WERI-Rb-1 (cell line): ENCODE measurements around the gene EVI2A.
"Not testable (repeated sequence)": the region's sequence is repeated elsewhere in the genome, so short reads cannot be mapped to it uniquely, and the experiment has no call there.

Experiments used
- DNase-seq: peaks from one replicate; pipeline ENCODE4 v3.0.0-alpha.2; 2020
- H3K27ac ChIP-seq: fragments of 250-450 bp; sonication (Bioruptor Pico); 2 replicates; pipeline ENCODE4 v1.5.1; 2020; ENCODE audit warnings: mild to moderate bottlenecking, moderate library complexity
- H3K27me3 ChIP-seq: fragments of 250-450 bp; sonication (Bioruptor Pico); 2 replicates; pipeline ENCODE4 v1.5.1; 2021; ENCODE audit warnings: mild to moderate bottlenecking, low read depth, moderate library complexity; ENCODE audit not compliant: insufficient read depth, severe bottlenecking
- H3K36me3 ChIP-seq: fragments of 250-450 bp; sonication (Bioruptor Pico); 2 replicates; pipeline ENCODE4 v1.5.1; 2020; ENCODE audit warnings: mild to moderate bottlenecking, moderate library complexity
- H3K4me3 ChIP-seq: 2 replicates; pipeline ENCODE4 v1.5.1; 2011; ENCODE audit warnings: low read depth, mild to moderate bottlenecking, control low read depth, low read length
- H3K9me3 ChIP-seq: fragments of 250-450 bp; sonication (Bioruptor Pico); 2 replicates; pipeline ENCODE4 v1.5.1; 2021; ENCODE audit warnings: mild to moderate bottlenecking, moderate library complexity; ENCODE audit not compliant: severe bottlenecking
- TF ChIP-seq, protein P1 (sequence below): IDR thresholded peaks from 2 replicates; pipeline ENCODE4 v1.5.1; 2011; ENCODE audit warnings: low read depth, mild to moderate bottlenecking, control low read depth, inconsistent platforms, low read length

EVI2A gene

DNA sequence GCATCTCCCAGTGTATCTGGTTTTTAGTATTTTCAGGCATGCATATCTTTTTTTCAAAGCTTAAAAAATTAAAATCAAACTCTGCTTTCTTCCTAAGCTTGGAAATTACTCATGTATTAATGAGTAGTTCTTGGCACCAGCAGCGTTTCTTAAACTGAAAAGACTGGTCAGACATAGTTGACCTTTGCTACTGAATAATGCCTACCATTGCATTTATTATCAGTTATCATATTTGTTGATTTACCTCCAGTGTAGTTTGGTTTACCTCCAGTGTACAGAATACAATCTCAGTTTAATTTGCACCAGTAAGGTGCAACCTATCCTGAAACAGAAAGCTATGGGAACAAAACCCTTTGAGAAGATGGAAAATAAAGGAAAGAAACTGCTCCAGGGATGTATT is 34.5 kb upstream of the EVI2A start:
- Histone ChIP-seq H3K9me3 (no peaks in the 10 kb centered on the region), H3K27me3 (no peaks in the 10 kb centered on the region), H3K4me3 (no peak overlapping the region), H3K27ac (no peak overlapping the region), H3K36me3 (peaks cover 47% of the 10 kb centered on the region)
- TF ChIP-seq, protein P1, sequence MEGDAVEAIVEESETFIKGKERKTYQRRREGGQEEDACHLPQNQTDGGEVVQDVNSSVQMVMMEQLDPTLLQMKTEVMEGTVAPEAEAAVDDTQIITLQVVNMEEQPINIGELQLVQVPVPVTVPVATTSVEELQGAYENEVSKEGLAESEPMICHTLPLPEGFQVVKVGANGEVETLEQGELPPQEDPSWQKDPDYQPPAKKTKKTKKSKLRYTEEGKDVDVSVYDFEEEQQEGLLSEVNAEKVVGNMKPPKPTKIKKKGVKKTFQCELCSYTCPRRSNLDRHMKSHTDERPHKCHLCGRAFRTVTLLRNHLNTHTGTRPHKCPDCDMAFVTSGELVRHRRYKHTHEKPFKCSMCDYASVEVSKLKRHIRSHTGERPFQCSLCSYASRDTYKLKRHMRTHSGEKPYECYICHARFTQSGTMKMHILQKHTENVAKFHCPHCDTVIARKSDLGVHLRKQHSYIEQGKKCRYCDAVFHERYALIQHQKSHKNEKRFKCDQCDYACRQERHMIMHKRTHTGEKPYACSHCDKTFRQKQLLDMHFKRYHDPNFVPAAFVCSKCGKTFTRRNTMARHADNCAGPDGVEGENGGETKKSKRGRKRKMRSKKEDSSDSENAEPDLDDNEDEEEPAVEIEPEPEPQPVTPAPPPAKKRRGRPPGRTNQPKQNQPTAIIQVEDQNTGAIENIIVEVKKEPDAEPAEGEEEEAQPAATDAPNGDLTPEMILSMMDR = no peak
- DNase-seq = no peak

DNA sequence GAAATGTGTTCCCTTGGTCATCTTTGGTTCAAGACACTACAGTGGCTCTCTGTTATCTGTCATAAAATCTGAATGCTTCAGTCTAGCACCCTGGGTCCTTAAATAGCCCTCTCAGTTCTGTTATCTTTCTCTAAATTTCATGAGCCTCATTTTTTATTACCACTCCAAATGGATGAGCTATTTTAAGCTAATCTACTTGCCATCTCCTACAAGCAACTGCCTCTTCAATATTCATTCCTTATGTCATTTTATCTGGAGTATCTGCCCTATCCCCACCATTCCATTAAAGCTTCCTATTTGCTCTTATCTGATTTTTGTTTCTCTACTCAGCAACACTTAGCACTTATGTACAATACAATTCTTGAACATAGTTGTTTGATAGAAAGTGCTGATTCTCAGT is 28.0 kb upstream of the EVI2A start:
- H3K36me3 ChIP-seq = peaks cover 39% of the 10 kb centered on the region
- no peak for DNase-seq
- TF ChIP-seq, protein P1 = no peak
- no peak overlapping the region for H3K27ac ChIP-seq
- H3K9me3 ChIP-seq = no peaks in the 10 kb centered on the region
- H3K27me3 ChIP-seq = no peaks in the 10 kb centered on the region
- no peak overlapping the region for H3K4me3 ChIP-seq

DNA sequence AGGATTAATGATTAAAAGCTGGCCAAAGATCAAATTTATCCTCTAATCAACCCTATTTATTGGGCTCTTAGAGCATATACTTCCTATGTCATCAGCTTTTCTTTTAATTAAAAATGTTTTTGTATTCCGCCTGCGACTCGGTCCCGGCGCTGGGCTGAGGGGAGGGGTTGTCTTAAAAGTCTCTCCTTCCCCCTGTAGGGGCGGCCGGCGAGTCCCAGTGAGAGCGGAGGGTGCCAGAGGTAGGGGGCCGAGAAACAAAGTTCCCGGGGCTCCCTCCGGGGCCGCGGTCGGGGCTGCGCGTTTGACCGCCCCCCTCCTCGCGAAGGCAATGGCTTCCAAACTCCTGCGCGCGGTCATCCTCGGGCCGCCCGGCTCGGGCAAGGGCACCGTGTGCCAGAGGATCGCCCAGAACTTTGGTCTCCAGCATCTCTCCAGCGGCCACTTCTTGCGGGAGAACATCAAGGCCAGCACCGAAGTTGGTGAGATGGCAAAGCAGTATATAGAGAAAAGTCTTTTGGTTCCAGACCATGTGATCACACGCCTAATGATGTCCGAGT is 23.8 kb upstream of the EVI2A start:
- H3K36me3 ChIP-seq = peaks cover 44% of the 10 kb centered on the region
- not testable (repeated sequence) for DNase-seq, H3K9me3 ChIP-seq, H3K4me3 ChIP-seq, H3K27ac ChIP-seq, H3K27me3 ChIP-seq

DNA sequence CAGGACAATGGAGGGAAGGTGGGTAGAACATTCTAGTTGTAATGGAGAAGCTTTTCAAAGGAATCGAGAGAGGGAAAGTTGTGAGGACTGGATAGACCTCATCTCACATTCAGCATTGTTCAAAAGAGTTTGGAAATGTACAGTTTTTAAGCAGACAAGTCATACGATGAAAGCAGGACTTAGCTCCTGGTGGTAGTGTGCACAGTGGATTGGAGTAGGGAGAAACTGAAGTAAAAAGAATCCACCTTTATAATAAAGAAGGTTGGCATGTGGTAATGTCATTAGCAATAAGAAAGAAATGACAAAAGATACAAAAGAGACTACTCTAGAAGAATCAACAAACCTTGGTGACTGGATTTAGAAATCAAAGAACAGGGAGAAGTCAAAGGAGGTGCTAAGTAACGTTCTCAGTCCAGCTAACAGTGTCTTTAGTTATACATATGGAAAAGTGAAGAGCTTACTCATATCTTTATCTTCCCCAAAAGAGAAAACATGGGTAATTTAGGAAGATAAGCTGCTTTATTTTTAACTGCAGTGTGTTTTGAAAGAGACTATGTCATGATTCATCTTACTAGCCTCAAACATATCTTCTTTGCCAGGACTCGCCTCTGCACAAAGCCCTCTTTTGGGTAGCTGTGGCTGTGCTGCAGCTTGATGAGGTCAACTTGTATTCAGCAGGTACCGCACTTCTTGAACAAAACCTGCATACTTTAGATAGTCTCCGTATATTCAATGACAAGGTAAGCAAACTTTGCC is 18.7 kb upstream of the EVI2A start:
- Histone ChIP-seq H3K4me3 (no peak overlapping the region), H3K27me3 (no peaks in the 10 kb centered on the region), H3K36me3 (peaks cover 56% of the 10 kb centered on the region), H3K27ac (no peak overlapping the region), H3K9me3 (no peaks in the 10 kb centered on the region)
- TF ChIP-seq, protein P1 = no peak
- no peak for DNase-seq

DNA sequence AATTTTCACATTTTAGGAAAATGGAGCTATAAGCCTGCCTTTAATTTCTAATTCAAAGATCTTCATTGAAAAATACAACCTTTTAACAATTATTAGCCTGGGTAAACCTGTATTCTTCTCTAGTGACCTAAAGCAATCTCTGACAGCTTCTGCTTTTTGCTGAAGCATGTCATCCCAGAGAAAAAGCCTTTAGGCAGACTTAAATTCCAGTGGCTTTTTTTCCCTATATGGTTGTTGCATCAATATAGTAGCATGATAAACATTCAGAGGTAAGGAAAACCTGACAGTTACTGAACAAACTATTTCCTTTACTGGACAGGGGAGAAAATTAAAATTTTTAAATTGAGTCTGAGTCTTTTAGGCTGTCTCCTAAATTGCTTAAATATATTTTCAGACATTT is 7.8 kb upstream of the EVI2A start:
- H3K36me3 ChIP-seq = peaks cover 24% of the 10 kb centered on the region

DNA sequence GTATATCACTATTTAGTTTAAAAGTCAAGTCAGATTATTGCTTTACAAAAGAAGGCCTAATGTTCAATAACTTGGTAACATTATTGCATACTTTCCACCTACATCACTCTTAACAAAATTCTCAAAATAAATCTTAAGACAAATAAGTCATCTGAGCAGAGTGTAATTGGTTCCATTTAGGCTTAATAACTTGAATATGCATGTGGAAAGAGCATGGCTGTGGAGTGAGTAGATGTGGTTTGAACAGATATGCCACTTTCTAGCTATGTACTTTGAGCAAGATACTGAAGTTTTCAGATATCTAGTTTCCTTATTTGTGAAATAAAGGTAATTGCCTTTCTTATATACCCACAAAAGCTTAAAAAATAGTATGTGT is 6.7 kb upstream of the EVI2A start:
- H3K27me3 ChIP-seq = no peaks in the 10 kb centered on the region
- H3K9me3 ChIP-seq = no peaks in the 10 kb centered on the region
- H3K36me3 ChIP-seq = peaks cover 24% of the 10 kb centered on the region
- DNase-seq = no peak
- H3K4me3 ChIP-seq = no peak overlapping the region
- H3K27ac ChIP-seq = no peak overlapping the region
- TF ChIP-seq, protein P1 = no peak

More for the DNA sequence above, 7.8 kb upstream of the EVI2A start:
- TF ChIP-seq, protein P1 = no peak
- Histone ChIP-seq H3K27me3 (no peaks in the 10 kb centered on the region), H3K4me3 (no peak overlapping the region), H3K9me3 (no peaks in the 10 kb centered on the region), H3K27ac (no peak overlapping the region)
- no peak for DNase-seq
